GM12878 (cell line): ENCODE data around the gene PLCG2. TPM values are rescaled to one million over a fixed set of nuclear protein-coding genes. Genes with fewer than 3 reads are reported as not detected.

Experiments
- BCL11A ChIP-seq: IDR thresholded peaks from 2 replicates; pipeline ENCODE4 v1.6.1; 2011; ENCODE audit warnings: low read depth, low read length
- CBX3 ChIP-seq: fragments of 200-600 bp; sonication (generic); IDR thresholded peaks from 2 replicates; pipeline ENCODE4 v1.6.1; 2016; ENCODE audit warnings: low read depth, borderline replicate concordance
- CHD2 ChIP-seq: IDR thresholded peaks from 2 replicates; pipeline ENCODE4 v1.6.1; 2011; ENCODE audit warnings: low read depth, low read length, improper control_type of control experiment, borderline replicate concordance
- CREM ChIP-seq: IDR thresholded peaks from 2 replicates; pipeline ENCODE4 v1.6.1; 2014; ENCODE audit warnings: antibody characterized with exemption, low read depth
- EED ChIP-seq: sonication (generic); IDR thresholded peaks from 2 replicates; pipeline ENCODE4 v1.6.1; 2016; ENCODE audit warnings: antibody characterized with exemption, low read depth
- ESRRA ChIP-seq: IDR thresholded peaks from 2 replicates; pipeline ENCODE4 v1.6.1; 2012; ENCODE audit warnings: mild to moderate bottlenecking, low read length, improper control_type of control experiment
- ETV6 ChIP-seq, 2 experiments: fragments of 450-650 bp in 1 of 2; IDR thresholded peaks in 1 of 2; conservative IDR thresholded peaks in 1 of 2; 2 replicates each; pipeline ENCODE4 v1.6.1; 2014; ENCODE audit warnings: antibody characterized with exemption in 1 of 2, borderline replicate concordance in 1 of 2, low read depth in 1 of 2, mild to moderate bottlenecking in 1 of 2, moderate library complexity in 1 of 2
- GATAD2B ChIP-seq: fragments of 450-650 bp; conservative IDR thresholded peaks from 2 replicates; pipeline ENCODE4 v1.6.1; 2017; ENCODE audit warnings: low read depth, mild to moderate bottlenecking, moderate library complexity
- MEF2A ChIP-seq: IDR thresholded peaks from 2 replicates; pipeline ENCODE4 v1.6.1; 2011; ENCODE audit warnings: low read depth, mild to moderate bottlenecking, low read length, moderate library complexity; ENCODE audit not compliant: insufficient read depth
- NFXL1 ChIP-seq: fragments of 450-650 bp; IDR thresholded peaks from 2 replicates; pipeline ENCODE4 v1.6.1; 2017; ENCODE audit warnings: antibody characterized with exemption, mild to moderate bottlenecking, borderline replicate concordance
- NR2C2 ChIP-seq: IDR thresholded peaks from 2 replicates; pipeline ENCODE4 v1.6.1; 2011; ENCODE audit warnings: borderline replicate concordance, low read depth; ENCODE audit not compliant: control insufficient read depth, insufficient read length
- NRF1 ChIP-seq: conservative IDR thresholded peaks from 2 replicates; pipeline ENCODE4 v1.6.1; 2011; ENCODE audit warnings: mild to moderate bottlenecking, low read depth, low read length, improper control_type of control experiment
- POLR2AphosphoS5 ChIP-seq: IDR thresholded peaks from 2 replicates; pipeline ENCODE4 v1.6.1; 2011; ENCODE audit warnings: mild to moderate bottlenecking, low read length, inconsistent platforms
- RAD21 ChIP-seq: IDR thresholded peaks from 2 replicates; pipeline ENCODE4 v1.6.1; 2011; ENCODE audit warnings: mild to moderate bottlenecking, low read depth, low read length, moderate library complexity; ENCODE audit not compliant: insufficient read depth
- SMC3 ChIP-seq: IDR thresholded peaks from 2 replicates; pipeline ENCODE4 v1.6.1; 2011; ENCODE audit warnings: low read length, improper control_type of control experiment, borderline replicate concordance
- SP1 ChIP-seq: IDR thresholded peaks from one replicate; pipeline ENCODE4 v1.6.1; 2011; ENCODE audit warnings: low read depth, low read length
- SUZ12 ChIP-seq: fragments of 200-600 bp; sonication (generic); IDR thresholded peaks from one replicate; pipeline ENCODE4 v1.6.1; 2018; ENCODE audit warnings: antibody characterized with exemption, mild to moderate bottlenecking; ENCODE audit not compliant: unreplicated experiment
- ZNF207 ChIP-seq: fragments of 450-650 bp; IDR thresholded peaks from 2 replicates; pipeline ENCODE4 v1.6.1; 2014; ENCODE audit warnings: antibody characterized with exemption, mild to moderate bottlenecking, borderline replicate concordance
- polyA plus RNA-seq, 11 experiments: library from polyadenylated mRNA; depleted of rRNA in 4 of 11; unstranded in 6 of 11; stranded (reverse) in 5 of 11; fragments of >200 nt; fragmentation: Nextera tagmentation in 4 of 11; fragmentation: Illumina TruSeq in 1 of 11; extraction: Ambion mirVana in 4 of 11; extraction: Trizol in 1 of 11; gene quantifications; 1 replicate in 1 of 11; 2 replicates in 10 of 11; pipeline versions ENCODE4 v1.2.1 to v1.2.3, GENCODE V29; 2011 to 2016; ENCODE audit warnings: inconsistent platforms in 2 of 11, missing spikeins in 2 of 11, low read depth in 1 of 11
- total RNA-seq, 4 experiments: library from RNA; depleted of rRNA in 3 of 4; stranded (reverse); fragments of >200 nt in 3 of 4; fragmentation: Illumina TruSeq in 1 of 4; extraction: Trizol in 1 of 4; gene quantifications; 2 replicates each; pipeline versions ENCODE4 v1.2.1 to v1.2.3, GENCODE V29; 2013 to 2021
- TF ChIP-seq, protein P1 (sequence below): IDR thresholded peaks from 2 replicates; pipeline ENCODE4 v1.6.1; 2012; ENCODE audit warnings: low read length, inconsistent platforms
- TF ChIP-seq, protein P2 (sequence below): IDR thresholded peaks from 2 replicates; pipeline ENCODE4 v1.6.1; 2012; ENCODE audit warnings: low read depth, low read length, improper control_type of control experiment
- TF ChIP-seq, protein P3 (sequence below): fragments of 450-650 bp; formaldehyde crosslinking; IDR thresholded peaks from 2 replicates; pipeline ENCODE4 v1.4.0; 2022; ENCODE audit warnings: mild to moderate bottlenecking, moderate library complexity
- TF ChIP-seq, protein P4 (sequence below): fragments of 450-650 bp; IDR thresholded peaks from 2 replicates; pipeline ENCODE4 v1.6.1; 2017; ENCODE audit warnings: mild to moderate bottlenecking, moderate library complexity

The PLCG2 gene
- total and polyA plus RNA-seq, 10 of the 15 experiments (the other 5 are each of a cell fraction or from before 2014, with no cell fraction given) = 47.6 to 256 (median 149) TPM

DNA sequence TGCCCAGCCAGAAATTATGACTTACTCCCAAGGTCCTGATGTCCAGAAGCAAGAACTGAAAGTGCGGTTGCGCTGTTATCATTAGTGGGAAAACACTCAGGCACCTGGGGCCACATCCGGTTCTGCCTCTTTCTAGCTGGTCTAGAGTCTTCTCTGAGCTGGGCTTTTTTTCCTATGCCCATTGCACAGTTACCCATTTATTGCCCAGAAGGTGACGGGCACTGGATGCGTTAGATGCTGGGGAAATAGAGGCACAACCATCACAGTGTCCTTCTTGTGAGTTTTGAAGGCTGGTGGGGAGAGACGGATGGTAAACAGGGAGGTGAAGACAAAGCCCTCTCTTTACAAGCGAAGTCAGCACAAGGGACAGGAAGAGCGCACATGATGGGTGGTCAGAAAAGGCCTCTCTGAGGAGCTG is 37.7 kb downstream of the PLCG2 start (continued):
- TF ChIP-seq, protein P1, sequence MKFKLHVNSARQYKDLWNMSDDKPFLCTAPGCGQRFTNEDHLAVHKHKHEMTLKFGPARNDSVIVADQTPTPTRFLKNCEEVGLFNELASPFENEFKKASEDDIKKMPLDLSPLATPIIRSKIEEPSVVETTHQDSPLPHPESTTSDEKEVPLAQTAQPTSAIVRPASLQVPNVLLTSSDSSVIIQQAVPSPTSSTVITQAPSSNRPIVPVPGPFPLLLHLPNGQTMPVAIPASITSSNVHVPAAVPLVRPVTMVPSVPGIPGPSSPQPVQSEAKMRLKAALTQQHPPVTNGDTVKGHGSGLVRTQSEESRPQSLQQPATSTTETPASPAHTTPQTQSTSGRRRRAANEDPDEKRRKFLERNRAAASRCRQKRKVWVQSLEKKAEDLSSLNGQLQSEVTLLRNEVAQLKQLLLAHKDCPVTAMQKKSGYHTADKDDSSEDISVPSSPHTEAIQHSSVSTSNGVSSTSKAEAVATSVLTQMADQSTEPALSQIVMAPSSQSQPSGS = no peak
- TF ChIP-seq ESRRA (no peak), CBX3 (no peak), ZNF207 (no peak), SUZ12 (no peak), EED (peak; percentile 99), BCL11A (peak; percentile 94), CHD2 (0 out of 2 replicates have a peak, but pooled peaks have one; percentile 24), SP1 (peak; percentile 35), NFXL1 (no peak), SMC3 (no peak; the same call in 1 of the 2 replicates), ETV6 (conservative IDR thresholded peaks at IDR 0.05 in 1 of 2, IDR thresholded peaks at IDR 0.05 in 1 of 2; ENCODE audit: borderline replicate concordance in 1 of 2, low read depth in 1 of 2) (peak in 1 of 2 experiments; percentile 77; a peak in 2 of 4 replicates), CREM (no peak), NRF1 (no peak), POLR2AphosphoS5 (peak; percentile 16; the same call in 1 of the 2 replicates), MEF2A (0 out of 2 replicates have a peak, but pooled peaks have one; percentile 58), RAD21 (0 out of 2 replicates have a peak, but pooled peaks have one; percentile 8), GATAD2B (peak; percentile 88), NR2C2 (no peak)
- TF ChIP-seq, protein P2, sequence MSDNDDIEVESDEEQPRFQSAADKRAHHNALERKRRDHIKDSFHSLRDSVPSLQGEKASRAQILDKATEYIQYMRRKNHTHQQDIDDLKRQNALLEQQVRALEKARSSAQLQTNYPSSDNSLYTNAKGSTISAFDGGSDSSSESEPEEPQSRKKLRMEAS = 0 out of 2 replicates have a peak, but pooled peaks have one; percentile 7
- TF ChIP-seq, protein P3, sequence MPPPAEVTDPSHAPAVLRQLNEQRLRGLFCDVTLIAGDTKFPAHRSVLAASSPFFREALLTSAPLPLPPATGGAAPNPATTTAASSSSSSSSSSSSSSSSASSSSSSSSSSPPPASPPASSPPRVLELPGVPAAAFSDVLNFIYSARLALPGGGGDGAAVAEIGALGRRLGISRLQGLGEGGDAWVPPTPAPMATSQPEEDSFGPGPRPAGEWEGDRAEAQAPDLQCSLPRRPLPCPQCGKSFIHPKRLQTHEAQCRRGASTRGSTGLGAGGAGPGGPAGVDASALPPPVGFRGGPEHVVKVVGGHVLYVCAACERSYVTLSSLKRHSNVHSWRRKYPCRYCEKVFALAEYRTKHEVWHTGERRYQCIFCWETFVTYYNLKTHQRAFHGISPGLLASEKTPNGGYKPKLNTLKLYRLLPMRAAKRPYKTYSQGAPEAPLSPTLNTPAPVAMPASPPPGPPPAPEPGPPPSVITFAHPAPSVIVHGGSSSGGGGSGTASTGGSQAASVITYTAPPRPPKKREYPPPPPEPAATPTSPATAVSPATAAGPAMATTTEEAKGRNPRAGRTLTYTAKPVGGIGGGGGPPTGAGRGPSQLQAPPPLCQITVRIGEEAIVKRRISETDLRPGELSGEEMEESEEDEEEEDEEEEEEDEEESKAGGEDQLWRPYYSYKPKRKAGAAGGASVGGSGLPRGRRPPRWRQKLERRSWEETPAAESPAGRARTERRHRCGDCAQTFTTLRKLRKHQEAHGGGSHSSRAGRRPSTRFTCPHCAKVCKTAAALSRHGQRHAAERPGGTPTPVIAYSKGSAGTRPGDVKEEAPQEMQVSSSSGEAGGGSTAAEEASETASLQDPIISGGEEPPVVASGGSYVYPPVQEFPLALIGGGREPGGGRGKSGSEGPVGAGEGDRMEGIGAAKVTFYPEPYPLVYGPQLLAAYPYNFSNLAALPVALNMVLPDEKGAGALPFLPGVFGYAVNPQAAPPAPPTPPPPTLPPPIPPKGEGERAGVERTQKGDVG = no peak
- TF ChIP-seq, protein P4, sequence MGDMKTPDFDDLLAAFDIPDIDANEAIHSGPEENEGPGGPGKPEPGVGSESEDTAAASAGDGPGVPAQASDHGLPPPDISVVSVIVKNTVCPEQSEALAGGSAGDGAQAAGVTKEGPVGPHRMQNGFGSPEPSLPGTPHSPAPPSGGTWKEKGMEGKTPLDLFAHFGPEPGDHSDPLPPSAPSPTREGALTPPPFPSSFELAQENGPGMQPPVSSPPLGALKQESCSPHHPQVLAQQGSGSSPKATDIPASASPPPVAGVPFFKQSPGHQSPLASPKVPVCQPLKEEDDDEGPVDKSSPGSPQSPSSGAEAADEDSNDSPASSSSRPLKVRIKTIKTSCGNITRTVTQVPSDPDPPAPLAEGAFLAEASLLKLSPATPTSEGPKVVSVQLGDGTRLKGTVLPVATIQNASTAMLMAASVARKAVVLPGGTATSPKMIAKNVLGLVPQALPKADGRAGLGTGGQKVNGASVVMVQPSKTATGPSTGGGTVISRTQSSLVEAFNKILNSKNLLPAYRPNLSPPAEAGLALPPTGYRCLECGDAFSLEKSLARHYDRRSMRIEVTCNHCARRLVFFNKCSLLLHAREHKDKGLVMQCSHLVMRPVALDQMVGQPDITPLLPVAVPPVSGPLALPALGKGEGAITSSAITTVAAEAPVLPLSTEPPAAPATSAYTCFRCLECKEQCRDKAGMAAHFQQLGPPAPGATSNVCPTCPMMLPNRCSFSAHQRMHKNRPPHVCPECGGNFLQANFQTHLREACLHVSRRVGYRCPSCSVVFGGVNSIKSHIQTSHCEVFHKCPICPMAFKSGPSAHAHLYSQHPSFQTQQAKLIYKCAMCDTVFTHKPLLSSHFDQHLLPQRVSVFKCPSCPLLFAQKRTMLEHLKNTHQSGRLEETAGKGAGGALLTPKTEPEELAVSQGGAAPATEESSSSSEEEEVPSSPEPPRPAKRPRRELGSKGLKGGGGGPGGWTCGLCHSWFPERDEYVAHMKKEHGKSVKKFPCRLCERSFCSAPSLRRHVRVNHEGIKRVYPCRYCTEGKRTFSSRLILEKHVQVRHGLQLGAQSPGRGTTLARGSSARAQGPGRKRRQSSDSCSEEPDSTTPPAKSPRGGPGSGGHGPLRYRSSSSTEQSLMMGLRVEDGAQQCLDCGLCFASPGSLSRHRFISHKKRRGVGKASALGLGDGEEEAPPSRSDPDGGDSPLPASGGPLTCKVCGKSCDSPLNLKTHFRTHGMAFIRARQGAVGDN = peak; percentile 36; the same call in 1 of the 2 replicates
